GM13976 (cell line): Measurements from ENCODE around the gene CACNA2D3.

ENCODE experiments used
- DNase-seq: peaks from one replicate; pipeline ENCODE4 v3.0.0; 2012; ENCODE audit warnings: low spot score
- CTCF ChIP-seq: IDR thresholded peaks from 2 replicates; pipeline ENCODE4 v1.5.1; 2012; ENCODE audit warnings: borderline replicate concordance, mild to moderate bottlenecking; ENCODE audit not compliant: insufficient read depth; ENCODE audit errors: extremely low read depth, missing control alignments, control extremely low read depth
- in situ Hi-C: fragments of 300-500 bp; cut with MboI; formaldehyde crosslinking; loops from one replicate; pipeline ENCODE4 v1.12.0; 2022; ENCODE audit warnings: low sequenced_read_pairs, mixed read lengths, inconsistent platforms; ENCODE audit not compliant: unreplicated experiment

Gene CACNA2D3

GRCh38 chr3:54312156-54312899 lies 190.0 kb downstream of the CACNA2D3 start:
- in situ Hi-C loops, result no loop called here
- TF ChIP-seq CTCF, result no peak

GRCh38 chr3:54313418-54313817 lies 191.1 kb downstream of the CACNA2D3 start:
- in situ Hi-C loops, result no loop called here
- DNase-seq, result no peak
- no peak for TF ChIP-seq CTCF

More at GRCh38 chr3:54312156-54312899, 190.0 kb downstream of the CACNA2D3 start:
- no peak for DNase-seq

- TF ChIP-seq CTCF, result no peak
- in situ Hi-C loops, result no loop called here
- no peak for DNase-seq
Measured at GRCh38 chr3:54321520-54321919, 199.2 kb downstream of the CACNA2D3 start.

GRCh38 chr3:54322354-54322753 lies 200.0 kb downstream of the CACNA2D3 start:
- no peak for DNase-seq
- no peak for TF ChIP-seq CTCF
- in situ Hi-C loops, result no loop called here

- TF ChIP-seq CTCF, result no peak
- in situ Hi-C loops, result no loop called here
- no peak for DNase-seq
Measured at GRCh38 chr3:54324103-54324502, 201.8 kb downstream of the CACNA2D3 start.

- no peak for TF ChIP-seq CTCF
- no peak for DNase-seq
- in situ Hi-C loops, result no loop called here
Measured at GRCh38 chr3:54326951-54327350, 204.6 kb downstream of the CACNA2D3 start.
